Mesenchymal stem cell (in vitro differentiated cells and primary cell): Measurements from ENCODE around the gene GBX2.

Source experiments
- DNase-seq: peaks from one replicate; pipeline ENCODE4 v3.0.0-alpha.2; 2013
- H2AFZ ChIP-seq: one replicate; pipeline ENCODE4 v1.6.1; 2013; ENCODE audit warnings: low read depth, mild to moderate bottlenecking, control low read depth, inconsistent platforms, low read length, moderate library complexity
- H2AK5ac ChIP-seq: 2 replicates; pipeline ENCODE4 v1.6.1; 2013; ENCODE audit warnings: low read length, moderate library complexity, mild to moderate bottlenecking, inconsistent platforms; ENCODE audit not compliant: severe bottlenecking
- H2BK120ac ChIP-seq: one replicate; pipeline ENCODE4 v1.6.1; 2013; ENCODE audit warnings: low read depth, mild to moderate bottlenecking, inconsistent platforms, low read length, moderate library complexity
- H2BK12ac ChIP-seq, 2 experiments: one replicate each; pipeline ENCODE4 v1.6.1; 2013; ENCODE audit warnings: inconsistent platforms in 2 of 2, low read length in 2 of 2, mild to moderate bottlenecking in 2 of 2, moderate library complexity in 2 of 2, control low read depth in 1 of 2
- H2BK15ac ChIP-seq: one replicate; pipeline ENCODE4 v1.6.1; 2013; ENCODE audit warnings: mild to moderate bottlenecking, low read depth, inconsistent platforms; ENCODE audit not compliant: poor library complexity, severe bottlenecking
- H2BK5ac ChIP-seq: 2 replicates; pipeline ENCODE4 v1.6.1; 2013; ENCODE audit warnings: low read depth, mild to moderate bottlenecking, low read length, control low read depth, inconsistent platforms; ENCODE audit not compliant: poor library complexity, severe bottlenecking
- H3K14ac ChIP-seq, 2 experiments: one replicate each; pipeline ENCODE4 v1.6.1; 2013; ENCODE audit warnings: inconsistent platforms in 2 of 2, low read length in 2 of 2, control low read depth in 1 of 2, mild to moderate bottlenecking in 1 of 2, moderate library complexity in 1 of 2
- H3K18ac ChIP-seq, 2 experiments: one replicate each; pipeline ENCODE4 v1.6.1; 2013; ENCODE audit warnings: inconsistent platforms in 2 of 2, low read length in 2 of 2, control low read depth in 1 of 2, low read depth in 1 of 2, mild to moderate bottlenecking in 1 of 2
- H3K23ac ChIP-seq, 2 experiments: one replicate each; pipeline ENCODE4 v1.6.1; 2013; ENCODE audit warnings: inconsistent platforms in 2 of 2, low read length in 2 of 2, mild to moderate bottlenecking in 2 of 2, moderate library complexity in 2 of 2, control low read depth in 1 of 2
- H3K27ac ChIP-seq: 2 replicates; pipeline ENCODE4 v1.5.1; 2013; ENCODE audit warnings: mild to moderate bottlenecking, moderate library complexity, low read length, control low read depth, inconsistent platforms; ENCODE audit not compliant: poor library complexity, severe bottlenecking
- H3K27me3 ChIP-seq, 2 experiments: 2 replicates each; pipeline versions ENCODE4 v1.6.1 to v1.7.0; 2013; ENCODE audit warnings: low read length in 2 of 2, mild to moderate bottlenecking in 2 of 2, moderate library complexity in 2 of 2, control low read depth in 1 of 2, inconsistent platforms in 1 of 2; ENCODE audit not compliant: control insufficient read depth in 1 of 2, insufficient read depth in 1 of 2
- H3K36me3 ChIP-seq, 2 experiments: 2 replicates each; pipeline versions ENCODE4 v1.6.1 to v1.7.0; 2013; ENCODE audit warnings: low read length in 2 of 2, control low read depth in 1 of 2, inconsistent platforms in 1 of 2, low read depth in 1 of 2, mild to moderate bottlenecking in 1 of 2; ENCODE audit not compliant: insufficient read depth in 2 of 2, control insufficient read depth in 1 of 2
- H3K4ac ChIP-seq, 2 experiments: one replicate each; pipeline ENCODE4 v1.6.1; 2013; ENCODE audit warnings: inconsistent platforms in 2 of 2, low read length in 2 of 2, mild to moderate bottlenecking in 2 of 2, moderate library complexity in 2 of 2, control low read depth in 1 of 2, low read depth in 1 of 2
- H3K4me1 ChIP-seq: 2 replicates; pipeline ENCODE4 v1.6.1; 2013; ENCODE audit warnings: low read depth, low read length, control low read depth; ENCODE audit not compliant: control insufficient read depth, insufficient read depth
- H3K4me2 ChIP-seq: 2 replicates; pipeline ENCODE4 v1.6.1; 2013; ENCODE audit warnings: low read length, mild to moderate bottlenecking, inconsistent platforms; ENCODE audit not compliant: poor library complexity, severe bottlenecking
- H3K4me3 ChIP-seq, 2 experiments: 2 replicates each; pipeline versions ENCODE4 v1.5.1 to v1.7.0; 2013; ENCODE audit warnings: low read length in 2 of 2, mild to moderate bottlenecking in 2 of 2, control low read depth in 1 of 2, low read depth in 1 of 2; ENCODE audit not compliant: insufficient read depth in 1 of 2
- H3K79me1 ChIP-seq: replicated peaks from 2 replicates; pipeline ENCODE4 v1.6.1; 2013; ENCODE audit warnings: mild to moderate bottlenecking, control low read depth, low read length, inconsistent platforms; ENCODE audit not compliant: poor library complexity, severe bottlenecking
- H3K9ac ChIP-seq: 2 replicates; pipeline ENCODE4 v1.7.0; 2013; ENCODE audit warnings: mild to moderate bottlenecking, low read length, moderate library complexity
- H3K9me3 ChIP-seq: 2 replicates; pipeline ENCODE4 v1.7.0; 2013; ENCODE audit warnings: mild to moderate bottlenecking, low read length; ENCODE audit not compliant: control insufficient read depth
- H4K8ac ChIP-seq: one replicate; pipeline ENCODE4 v1.6.1; 2013; ENCODE audit warnings: inconsistent platforms, mild to moderate bottlenecking, low read length, moderate library complexity
- H4K91ac ChIP-seq: one replicate; pipeline ENCODE4 v1.6.1; 2013; ENCODE audit warnings: mild to moderate bottlenecking, low read length, inconsistent platforms
- WGBS: methylation state at CpG from one replicate; pipeline ENCODE4 v1.1.7; 2013; ENCODE audit warnings: mixed read lengths; 5-methylcytosine and 5-hydroxymethylcytosine counted together

The GBX2 gene

DNA sequence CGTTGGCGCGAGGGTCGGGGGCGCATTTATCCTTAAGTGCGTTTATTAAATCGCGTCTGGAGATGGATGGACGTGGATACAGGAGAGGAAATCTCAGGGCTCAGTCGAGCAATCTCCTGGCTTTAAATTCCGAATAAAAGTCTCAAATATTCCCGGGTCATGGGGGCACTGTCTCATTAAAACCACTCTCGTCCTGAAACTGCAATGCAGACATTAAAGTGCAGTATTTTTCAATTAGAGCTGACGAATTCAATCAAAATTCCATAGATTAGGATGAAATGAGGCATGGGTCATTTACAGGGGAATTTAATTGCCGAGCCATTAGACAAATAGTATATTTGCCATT lies 10.7 kb upstream of the GBX2 start:
- Histone ChIP-seq H4K8ac (no peak overlapping the region), H3K27me3 (peaks cover 7 to 61% of the 10 kb centered on the region in 2 experiments), H3K18ac (no peak overlapping the region), H3K27ac (peak overlapping the region; percentile 53), H4K91ac (no peak overlapping the region), H3K79me1 (no peaks in the 10 kb centered on the region), H2AK5ac (no peak overlapping the region), H2BK12ac (no peak overlapping the region), H3K4me2 (peak overlapping the region; percentile 76), H3K9ac (peak overlapping the region; percentile 58), H2BK120ac (no peak overlapping the region), H3K4ac (no peak overlapping the region), H2AFZ (no peak overlapping the region), H3K23ac (no peak overlapping the region), H3K36me3 (no peaks in the 10 kb centered on the region), H2BK15ac (no peak overlapping the region), H3K14ac (no peak overlapping the region), H2BK5ac (no peak overlapping the region), H3K4me1 (peaks cover 20% of the 10 kb centered on the region), H3K9me3 (no peaks in the 10 kb centered on the region), H3K4me3 (peak overlapping the region in 1 of 2 experiments; percentile 73)
- 7% methylated on average over 9 of the region's 15 CpGs for WGBS
- DNase-seq: peak; percentile 27

DNA sequence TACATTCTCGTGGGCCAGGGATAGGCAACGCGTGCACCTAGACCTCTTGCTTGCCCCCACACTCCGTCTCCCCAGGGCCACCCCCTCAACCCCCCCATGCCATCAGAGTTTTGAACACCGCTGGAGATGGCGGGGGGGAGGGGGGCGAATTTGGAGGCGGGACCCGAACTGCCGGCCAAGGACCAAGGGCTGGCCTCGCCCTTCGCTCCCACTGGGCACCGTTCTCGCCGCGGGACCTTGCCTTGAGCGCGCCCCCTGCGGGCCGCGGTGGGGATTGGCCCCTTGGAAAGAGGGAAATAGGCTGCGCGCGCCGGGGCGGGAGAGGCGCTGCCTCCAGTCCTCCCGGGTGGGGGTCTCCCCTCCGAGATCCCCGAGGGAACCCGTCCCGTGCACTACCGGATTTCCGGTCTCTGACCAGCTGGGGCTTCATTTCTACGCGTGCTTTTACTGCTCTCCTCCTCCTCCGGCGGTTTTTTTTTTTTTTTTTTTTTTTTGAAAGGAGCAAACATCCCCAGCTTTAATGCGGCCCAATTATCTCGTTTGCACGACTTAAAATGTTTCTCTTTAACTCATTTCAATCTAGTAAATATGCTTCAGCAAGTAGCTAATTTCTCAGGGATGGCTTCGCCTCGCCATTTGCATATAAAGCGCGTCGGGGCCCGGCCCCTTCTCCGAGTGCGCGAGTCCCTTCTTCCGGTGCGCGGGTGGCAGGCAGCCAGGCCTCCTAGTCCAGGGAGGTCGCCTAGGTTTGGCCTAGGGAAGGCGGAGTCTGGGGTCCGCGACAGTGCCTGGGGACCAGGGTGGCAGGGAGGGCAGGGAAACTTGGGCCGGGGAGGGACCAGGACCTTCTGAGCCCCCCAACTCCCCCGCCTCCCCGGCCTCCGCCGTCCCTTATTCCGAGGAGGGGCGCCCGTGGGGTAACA lies 10.0 kb upstream of the GBX2 start:
- H3K4me2 ChIP-seq: peak overlapping the region; percentile 76
- H2AK5ac ChIP-seq: no peak overlapping the region
- H2BK15ac ChIP-seq: no peak overlapping the region
- H3K9me3 ChIP-seq: no peaks in the 10 kb centered on the region
- H2AFZ ChIP-seq: no peak overlapping the region
- H4K91ac ChIP-seq: no peak overlapping the region
- H3K4me1 ChIP-seq: peaks cover 20% of the 10 kb centered on the region
- no peak overlapping the region for H3K14ac ChIP-seq
- DNase-seq: peak; percentile 55
- no peak overlapping the region for H3K18ac ChIP-seq
- peak overlapping the region; percentile 58 for H3K9ac ChIP-seq
- peak overlapping the region; percentile 36 for H4K8ac ChIP-seq
- no peaks in the 10 kb centered on the region for H3K36me3 ChIP-seq
- H2BK5ac ChIP-seq: no peak overlapping the region
- no peak overlapping the region for H2BK120ac ChIP-seq
- peaks cover 14 to 61% of the 10 kb centered on the region in 2 experiments for H3K27me3 ChIP-seq
- H3K23ac ChIP-seq: peak overlapping the region in 1 of 2 experiments; percentile 89
- H3K79me1 ChIP-seq: no peaks in the 10 kb centered on the region
- H3K4me3 ChIP-seq: peak overlapping the region; percentile 50 to 73
- H3K27ac ChIP-seq: peak overlapping the region; percentile 53
- H2BK12ac ChIP-seq: no peak overlapping the region
- H3K4ac ChIP-seq: no peak overlapping the region
- 1% methylated on average over 49 of the region's 65 CpGs for WGBS

DNA sequence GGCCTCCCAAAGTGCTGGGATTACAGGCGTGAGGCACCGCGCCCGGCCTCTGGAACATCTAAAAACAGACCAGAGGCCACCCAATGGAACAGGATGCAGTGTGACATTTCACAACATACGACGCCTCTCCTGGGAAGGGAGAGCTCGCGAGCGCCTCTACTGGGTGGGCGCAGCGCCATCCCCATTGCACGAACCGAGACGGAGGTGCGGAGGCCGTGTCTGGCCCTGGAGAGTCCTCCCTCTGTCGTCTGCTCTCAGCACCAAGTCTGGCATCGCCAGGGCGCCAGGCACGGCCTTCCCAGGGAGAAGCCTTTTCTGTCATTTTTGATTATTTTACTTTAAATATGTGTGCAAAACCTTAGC lies 9.4 kb upstream of the GBX2 start:
- H3K9me3 ChIP-seq: no peaks in the 10 kb centered on the region
- H3K36me3 ChIP-seq: no peaks in the 10 kb centered on the region
- no peak overlapping the region for H3K9ac ChIP-seq
- H3K79me1 ChIP-seq: no peaks in the 10 kb centered on the region
- no peak overlapping the region for H3K18ac ChIP-seq
- H3K4me3 ChIP-seq: peak overlapping the region in 1 of 2 experiments; percentile 73
- DNase-seq: peak; percentile 29
- WGBS: 33% methylated on average over 15 of the region's 20 CpGs
- H3K4ac ChIP-seq: no peak overlapping the region
- H3K14ac ChIP-seq: no peak overlapping the region
- H3K4me2 ChIP-seq: no peak overlapping the region
- no peak overlapping the region for H2BK5ac ChIP-seq
- no peak overlapping the region for H2BK120ac ChIP-seq
- no peak overlapping the region for H2BK15ac ChIP-seq
- no peak overlapping the region for H4K8ac ChIP-seq
- H2BK12ac ChIP-seq: no peak overlapping the region
- H4K91ac ChIP-seq: no peak overlapping the region
- H3K27ac ChIP-seq: no peak overlapping the region
- H2AFZ ChIP-seq: no peak overlapping the region
- no peak overlapping the region for H3K23ac ChIP-seq
- H3K4me1 ChIP-seq: peaks cover 23% of the 10 kb centered on the region
- peaks cover 20 to 65% of the 10 kb centered on the region in 2 experiments for H3K27me3 ChIP-seq
- no peak overlapping the region for H2AK5ac ChIP-seq

DNA sequence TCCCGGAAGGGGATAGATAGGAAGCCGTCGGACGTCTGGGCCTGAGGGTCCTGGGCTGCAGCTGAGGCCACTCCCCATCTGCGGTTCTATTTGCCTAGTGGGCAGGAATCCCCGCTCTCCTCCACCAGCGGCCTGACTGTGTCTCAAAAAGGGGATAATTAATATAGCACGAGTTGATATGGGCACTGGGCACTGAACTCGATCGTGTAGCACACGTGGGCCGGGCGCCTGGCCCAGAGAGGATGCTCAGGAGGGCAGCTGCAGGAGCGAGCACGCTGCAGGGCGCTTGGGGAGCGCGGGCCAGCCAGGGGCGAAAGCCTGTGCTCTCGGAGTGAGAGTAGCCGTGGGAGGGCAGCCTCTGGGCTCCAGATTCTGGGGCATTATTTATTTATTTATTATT lies 8.8 kb upstream of the GBX2 start:
- Histone ChIP-seq H2AK5ac (no peak overlapping the region), H3K4me2 (no peak overlapping the region), H3K79me1 (no peaks in the 10 kb centered on the region), H3K23ac (no peak overlapping the region), H2BK5ac (no peak overlapping the region), H2BK12ac (no peak overlapping the region), H2AFZ (no peak overlapping the region), H3K4me1 (peaks cover 25% of the 10 kb centered on the region), H3K4me3 (no peak overlapping the region), H2BK15ac (no peak overlapping the region), H3K4ac (no peak overlapping the region), H3K27ac (no peak overlapping the region), H3K14ac (no peak overlapping the region), H3K27me3 (peaks cover 26 to 72% of the 10 kb centered on the region in 2 experiments), H3K9me3 (no peaks in the 10 kb centered on the region), H3K18ac (no peak overlapping the region), H4K8ac (no peak overlapping the region), H3K36me3 (no peaks in the 10 kb centered on the region), H2BK120ac (no peak overlapping the region), H4K91ac (no peak overlapping the region), H3K9ac (no peak overlapping the region)
- 83% methylated on average over 15 of the region's 21 CpGs for WGBS
- no peak for DNase-seq
